BE2C (cell line): ENCODE data around the gene CCR4.

Source experiments
- DNase-seq: peaks from one replicate; pipeline ENCODE4 v3.0.0-alpha.2; 2020
- H3K27me3 ChIP-seq: fragments of 250-450 bp; sonication (Bioruptor Pico); 2 replicates; pipeline ENCODE4 v1.5.1; 2020; ENCODE audit warnings: mild to moderate bottlenecking
- H3K36me3 ChIP-seq: fragments of 250-450 bp; sonication (Bioruptor Pico); 2 replicates; pipeline ENCODE4 v1.5.1; 2020; ENCODE audit warnings: mild to moderate bottlenecking
- H3K4me1 ChIP-seq: fragments of 250-450 bp; sonication (Bioruptor Pico); 2 replicates; pipeline ENCODE4 v1.5.1; 2020
- H3K4me3 ChIP-seq: 2 replicates; pipeline ENCODE4 v1.5.1; 2011; ENCODE audit warnings: low read depth, low read length
- H3K9me3 ChIP-seq: fragments of 250-450 bp; sonication (Bioruptor Pico); 2 replicates; pipeline ENCODE4 v1.5.1; 2020
- TF ChIP-seq, protein P1 (sequence below): IDR thresholded peaks from 2 replicates; pipeline ENCODE4 v1.5.1; 2012; ENCODE audit warnings: mild to moderate bottlenecking, low read depth, low read length

The CCR4 gene

DNA sequence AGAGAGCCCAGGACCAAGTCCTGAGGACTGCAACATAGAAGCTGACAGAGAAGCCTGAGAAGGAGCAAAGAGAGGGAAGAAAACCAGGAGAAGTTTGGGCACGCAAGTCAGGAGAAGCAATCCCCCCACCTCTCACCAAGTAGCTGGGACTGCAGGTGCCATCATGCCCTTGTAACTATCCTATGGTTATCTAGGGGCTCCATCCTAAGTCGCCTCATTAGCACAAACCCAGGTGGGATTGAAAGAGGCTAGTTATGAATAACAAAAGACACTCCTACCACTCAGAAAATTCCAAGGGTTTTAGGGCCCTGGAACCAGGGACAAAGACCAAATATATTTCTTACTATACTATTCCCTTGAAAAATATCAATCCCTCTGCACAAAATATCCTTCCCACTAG lies 53.5 kb downstream of the CCR4 start:
- Histone ChIP-seq H3K9me3 (no peaks in the 10 kb centered on the region), H3K36me3 (no peaks in the 10 kb centered on the region), H3K27me3 (no peaks in the 10 kb centered on the region), H3K4me1 (no peaks in the 10 kb centered on the region), H3K4me3 (no peak overlapping the region)
- TF ChIP-seq, protein P1, sequence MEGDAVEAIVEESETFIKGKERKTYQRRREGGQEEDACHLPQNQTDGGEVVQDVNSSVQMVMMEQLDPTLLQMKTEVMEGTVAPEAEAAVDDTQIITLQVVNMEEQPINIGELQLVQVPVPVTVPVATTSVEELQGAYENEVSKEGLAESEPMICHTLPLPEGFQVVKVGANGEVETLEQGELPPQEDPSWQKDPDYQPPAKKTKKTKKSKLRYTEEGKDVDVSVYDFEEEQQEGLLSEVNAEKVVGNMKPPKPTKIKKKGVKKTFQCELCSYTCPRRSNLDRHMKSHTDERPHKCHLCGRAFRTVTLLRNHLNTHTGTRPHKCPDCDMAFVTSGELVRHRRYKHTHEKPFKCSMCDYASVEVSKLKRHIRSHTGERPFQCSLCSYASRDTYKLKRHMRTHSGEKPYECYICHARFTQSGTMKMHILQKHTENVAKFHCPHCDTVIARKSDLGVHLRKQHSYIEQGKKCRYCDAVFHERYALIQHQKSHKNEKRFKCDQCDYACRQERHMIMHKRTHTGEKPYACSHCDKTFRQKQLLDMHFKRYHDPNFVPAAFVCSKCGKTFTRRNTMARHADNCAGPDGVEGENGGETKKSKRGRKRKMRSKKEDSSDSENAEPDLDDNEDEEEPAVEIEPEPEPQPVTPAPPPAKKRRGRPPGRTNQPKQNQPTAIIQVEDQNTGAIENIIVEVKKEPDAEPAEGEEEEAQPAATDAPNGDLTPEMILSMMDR, result no peak
- DNase-seq, result no peak
